PC-3 (cell line): Measurements from ENCODE around the gene B4GALNT3. TPM values are rescaled to one million over a fixed set of nuclear protein-coding genes. Genes with fewer than 3 reads are reported as not detected.

ENCODE experiments used
- ATAC-seq: fragments of 200-7000 bp; cut with Tn5 transposase; 2 replicates; pipeline ENCODE4 v1.9.1; 2020; ENCODE audit warnings: mild to moderate bottlenecking, moderate library complexity
- BruUV-seq: library from RNA; stranded (reverse); fragments of 400-500 nt; replicated peaks from 2 replicates; lab custom pipeline; 2021; lab: Mats Ljungman, UMichigan
- CTCF ChIA-PET: fragments of 300-600 bp; sonication (Branson Sonifier 250); formaldehyde crosslinking; loops from one replicate; lab custom pipeline; 2022; ENCODE audit warnings: antibody characterized with exemption; lab: Charles Lee
- POLR2A ChIA-PET: fragments of 300-600 bp; sonication (Branson Sonifier 250); formaldehyde crosslinking; loops from one replicate; lab custom pipeline; 2022; ENCODE audit warnings: antibody characterized with exemption; ENCODE audit not compliant: unreplicated experiment; lab: Charles Lee
- DNase-seq: peaks from one replicate; pipeline ENCODE4 v3.0.0-alpha.2; 2015
- H2AFZ ChIP-seq: fragments of 300-600 bp; sonication (generic); 2 replicates; pipeline ENCODE4 v1.6.0; 2016; ENCODE audit warnings: antibody characterized with exemption, low read length
- H3F3A ChIP-seq: fragments of 300-600 bp; sonication (generic); one replicate; pipeline ENCODE4 v1.6.0; 2017; ENCODE audit warnings: antibody characterized with exemption, low read length, control low read depth, mild to moderate bottlenecking; ENCODE audit not compliant: unreplicated experiment
- H3K27ac ChIP-seq: fragments of 300-600 bp; sonication (generic); 2 replicates; pipeline ENCODE4 v1.5.1; 2016; ENCODE audit warnings: mild to moderate bottlenecking, low read length
- H3K27me3 ChIP-seq: fragments of 300-600 bp; sonication (generic); 2 replicates; pipeline ENCODE4 v1.6.1; 2016; ENCODE audit warnings: low read length, mixed read lengths
- H3K36me3 ChIP-seq: fragments of 300-600 bp; sonication (generic); 2 replicates; pipeline ENCODE4 v1.6.1; 2016; ENCODE audit warnings: low read depth, mixed run types, low read length, mixed read lengths
- H3K4me1 ChIP-seq: fragments of 300-600 bp; sonication (generic); 2 replicates; pipeline ENCODE4 v1.5.1; 2016; ENCODE audit warnings: low read length; ENCODE audit not compliant: insufficient read depth
- H3K4me2 ChIP-seq: fragments of 300-600 bp; sonication (generic); 2 replicates; pipeline ENCODE4 v1.6.0; 2016; ENCODE audit warnings: low read length
- H3K4me3 ChIP-seq: fragments of 300-600 bp; sonication (generic); 2 replicates; pipeline ENCODE4 v1.5.1; 2016; ENCODE audit warnings: mild to moderate bottlenecking, low read length, mixed read lengths
- H3K79me2 ChIP-seq: fragments of 300-600 bp; sonication (generic); 2 replicates; pipeline ENCODE4 v1.6.1; 2017; ENCODE audit warnings: low read length, mixed read lengths
- H3K9ac ChIP-seq: fragments of 300-600 bp; sonication (generic); 2 replicates; pipeline ENCODE4 v1.6.0; 2016; ENCODE audit warnings: mild to moderate bottlenecking, low read length
- H3K9me2 ChIP-seq: fragments of 300-600 bp; sonication (generic); replicated peaks from 2 replicates; pipeline ENCODE4 v1.6.1; 2016; ENCODE audit warnings: mixed run types, low read length, mixed read lengths
- H3K9me3 ChIP-seq: fragments of 300-600 bp; sonication (generic); 2 replicates; pipeline ENCODE4 v1.6.1; 2016; ENCODE audit warnings: low read length, mixed read lengths
- H4K20me1 ChIP-seq: fragments of 300-600 bp; sonication (generic); 2 replicates; pipeline ENCODE4 v1.6.1; 2016; ENCODE audit warnings: low read length, mixed read lengths
- CTCF ChIP-seq: fragments of 300-600 bp; sonication (generic); conservative IDR thresholded peaks from 2 replicates; pipeline ENCODE4 v1.5.1; 2017; ENCODE audit warnings: antibody characterized with exemption, low read depth, mild to moderate bottlenecking, low read length
- EZH2 ChIP-seq: fragments of 300-600 bp; sonication (generic); IDR thresholded peaks from one replicate; pipeline ENCODE4 v1.6.1; 2017; ENCODE audit warnings: antibody characterized with exemption, mild to moderate bottlenecking, low read length; ENCODE audit not compliant: unreplicated experiment
- EZH2phosphoT487 ChIP-seq: fragments of 300-600 bp; sonication (generic); IDR thresholded peaks from 2 replicates; pipeline ENCODE4 v1.6.1; 2018; ENCODE audit warnings: mild to moderate bottlenecking, antibody characterized with exemption, low read length, borderline replicate concordance
- intact Hi-C: fragments of 100-400 bp; cut with micrococcal nuclease; formaldehyde crosslinking; loops from 2 replicates; pipeline ENCODE4 v1.9.0; 2023
- total RNA-seq: library from RNA; depleted of rRNA; stranded (reverse); fragments of >200 nt; gene quantifications from 2 replicates; pipeline ENCODE4 v1.2.3, GENCODE V29; 2014

Gene B4GALNT3
- total RNA-seq, 1 experiment from 2014 or later, result 3.7 TPM

DNA sequence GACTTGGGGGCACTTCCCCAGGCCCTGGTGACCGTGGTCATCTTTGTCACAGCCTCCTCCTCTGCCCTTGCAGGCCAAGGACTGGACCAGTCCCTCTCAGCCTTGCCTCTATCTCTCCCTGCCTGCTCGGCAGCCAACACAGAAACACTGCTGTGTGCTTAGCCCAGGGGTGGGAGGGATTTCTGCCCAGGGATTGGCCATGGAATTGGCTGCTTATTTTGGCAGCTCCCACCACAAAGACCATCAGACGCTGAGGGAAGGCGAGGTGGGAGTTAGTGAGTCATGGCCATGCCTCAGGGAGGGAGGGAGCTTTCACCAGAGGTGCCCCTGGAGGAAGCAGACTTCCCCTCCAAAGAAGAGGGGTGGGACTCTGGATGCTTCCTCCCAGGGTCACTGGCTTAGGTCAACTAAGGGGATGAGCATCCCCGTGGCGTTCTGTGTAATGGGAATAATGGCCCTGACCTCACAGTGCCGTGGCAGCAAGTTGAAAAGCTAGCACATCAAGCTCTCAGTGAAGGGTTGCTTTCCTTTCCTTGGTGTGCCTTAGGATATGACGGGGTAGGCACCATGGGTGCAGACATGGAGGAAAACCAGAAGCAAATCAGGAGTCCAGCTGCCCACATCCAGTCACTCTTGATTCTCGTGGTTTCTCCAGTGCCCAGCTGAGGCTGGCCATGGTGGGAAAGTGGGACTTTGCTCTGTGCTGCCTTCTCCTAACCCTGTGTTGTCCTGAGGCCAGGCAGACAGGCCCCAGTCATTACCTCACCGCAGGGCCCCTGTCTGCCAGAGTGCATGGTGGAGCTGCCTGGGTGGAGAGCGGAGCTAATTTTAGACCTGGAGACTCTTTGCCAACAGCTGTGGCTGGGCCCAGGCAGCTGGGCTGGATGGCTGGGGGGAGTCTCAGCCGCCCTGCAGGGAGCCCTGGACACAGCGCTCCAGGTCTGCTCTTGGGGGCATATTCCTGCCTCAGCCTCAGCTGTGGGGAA is 21.4 kb downstream of the B4GALNT3 start:
- H3K4me3 ChIP-seq, result no peak overlapping the region
- ChIA-PET CTCF (no interaction called here), POLR2A (no interaction called here)
- no TSS peak for BruUV-seq
- no peaks in the 10 kb centered on the region for H3K36me3 ChIP-seq
- no peaks in the 10 kb centered on the region for H3F3A ChIP-seq
- no peak for TF ChIP-seq EZH2phosphoT487
- TF ChIP-seq CTCF, result no peak
- TF ChIP-seq EZH2, result no peak
- intact Hi-C loops, result no loop called here
- H3K9me3 ChIP-seq, result no peaks in the 10 kb centered on the region
- H3K9ac ChIP-seq, result no peak overlapping the region
- no peaks in the 10 kb centered on the region for H3K79me2 ChIP-seq
- no peaks in the 10 kb centered on the region for H4K20me1 ChIP-seq
- no peaks in the 10 kb centered on the region for H3K27me3 ChIP-seq
- ATAC-seq (no peak), DNase-seq (no peak)
- no peaks in the 10 kb centered on the region for H3K4me1 ChIP-seq
- H3K4me2 ChIP-seq, result no peak overlapping the region
- H3K27ac ChIP-seq, result no peak overlapping the region
- H3K9me2 ChIP-seq, result no peaks in the 10 kb centered on the region
- H2AFZ ChIP-seq, result no peak overlapping the region

- intact Hi-C loops, result no loop called here
- no TSS peak for BruUV-seq
- DNase-seq (no peak), ATAC-seq (no peak)
- Histone ChIP-seq H3K27ac (no peak overlapping the region), H3K4me3 (no peak overlapping the region), H3K9me3 (no peaks in the 10 kb centered on the region), H3K4me2 (no peak overlapping the region), H3K79me2 (no peaks in the 10 kb centered on the region), H3K4me1 (no peaks in the 10 kb centered on the region), H3K9me2 (no peaks in the 10 kb centered on the region), H2AFZ (no peak overlapping the region), H3K9ac (no peak overlapping the region), H3F3A (no peaks in the 10 kb centered on the region), H3K27me3 (no peaks in the 10 kb centered on the region), H4K20me1 (no peaks in the 10 kb centered on the region), H3K36me3 (no peaks in the 10 kb centered on the region)
- ChIA-PET POLR2A (no interaction called here), CTCF (no interaction called here)
- no peak for TF ChIP-seq CTCF
- no peak for TF ChIP-seq EZH2
- TF ChIP-seq EZH2phosphoT487, result no peak
These were observed 22.3 kb downstream of the B4GALNT3 start for GRCh38 chr12:482061-482460.

- H3K9me3 ChIP-seq, result no peaks in the 10 kb centered on the region
- no peaks in the 10 kb centered on the region for H3F3A ChIP-seq
- no peak overlapping the region for H2AFZ ChIP-seq
- no peaks in the 10 kb centered on the region for H3K9me2 ChIP-seq
- H3K4me3 ChIP-seq, result no peak overlapping the region
- no peak overlapping the region for H3K27ac ChIP-seq
- DNase-seq (no peak), ATAC-seq (no peak)
- no peaks in the 10 kb centered on the region for H3K79me2 ChIP-seq
- H3K9ac ChIP-seq, result no peak overlapping the region
- no peak overlapping the region for H3K4me2 ChIP-seq
- ChIA-PET CTCF (no interaction called here), POLR2A (no interaction called here)
- TF ChIP-seq CTCF (no peak), EZH2 (no peak), EZH2phosphoT487 (no peak)
- H4K20me1 ChIP-seq, result no peaks in the 10 kb centered on the region
- 0 out of 2 replicates have a peak, but pooled peaks cover 4% of the 10 kb centered on the region for H3K4me1 ChIP-seq
- BruUV-seq, result no TSS peak
- H3K36me3 ChIP-seq, result no peaks in the 10 kb centered on the region
- intact Hi-C loops, result no loop called here
- H3K27me3 ChIP-seq, result no peaks in the 10 kb centered on the region
These were observed 24.4 kb downstream of the B4GALNT3 start for GRCh38 chr12:484096-484495.
